ENCODE results near the gene SCN8A. TPM values are rescaled to one million over a fixed set of nuclear protein-coding genes. Genes with fewer than 3 reads are reported as not detected.

The SCN8A gene
- total and polyA plus RNA-seq, 2 donors from 2014 or later: 0.34 to 1.4 TPM

GRCh38 chr12:51630986-51631385 lies 40.0 kb downstream of the SCN8A start:
- intact Hi-C loops (cut with DNase I): no loop called here
- TF ChIP-seq, protein P1, sequence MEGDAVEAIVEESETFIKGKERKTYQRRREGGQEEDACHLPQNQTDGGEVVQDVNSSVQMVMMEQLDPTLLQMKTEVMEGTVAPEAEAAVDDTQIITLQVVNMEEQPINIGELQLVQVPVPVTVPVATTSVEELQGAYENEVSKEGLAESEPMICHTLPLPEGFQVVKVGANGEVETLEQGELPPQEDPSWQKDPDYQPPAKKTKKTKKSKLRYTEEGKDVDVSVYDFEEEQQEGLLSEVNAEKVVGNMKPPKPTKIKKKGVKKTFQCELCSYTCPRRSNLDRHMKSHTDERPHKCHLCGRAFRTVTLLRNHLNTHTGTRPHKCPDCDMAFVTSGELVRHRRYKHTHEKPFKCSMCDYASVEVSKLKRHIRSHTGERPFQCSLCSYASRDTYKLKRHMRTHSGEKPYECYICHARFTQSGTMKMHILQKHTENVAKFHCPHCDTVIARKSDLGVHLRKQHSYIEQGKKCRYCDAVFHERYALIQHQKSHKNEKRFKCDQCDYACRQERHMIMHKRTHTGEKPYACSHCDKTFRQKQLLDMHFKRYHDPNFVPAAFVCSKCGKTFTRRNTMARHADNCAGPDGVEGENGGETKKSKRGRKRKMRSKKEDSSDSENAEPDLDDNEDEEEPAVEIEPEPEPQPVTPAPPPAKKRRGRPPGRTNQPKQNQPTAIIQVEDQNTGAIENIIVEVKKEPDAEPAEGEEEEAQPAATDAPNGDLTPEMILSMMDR (IDR thresholded peaks at IDR 0.05; ENCODE audit: borderline replicate concordance, extremely low read depth, insufficient read depth): no peak

GRCh38 chr12:51631591-51631990 lies 40.6 kb downstream of the SCN8A start:
- FAIRE-seq: no peak

More at GRCh38 chr12:51630986-51631385, 40.0 kb downstream of the SCN8A start:
- Histone ChIP-seq H3K27ac (ENCODE audit: low read depth in 2 of 2, low read length in 2 of 2) (no peak overlapping the region), H3K4me3 (ENCODE audit: low read length in 3 of 3) (no peak overlapping the region), H3K9ac (ENCODE audit: low read length in 3 of 3) (no peak overlapping the region), H3K27me3 (ENCODE audit: control insufficient read depth, insufficient read depth, low read length) (no peaks in the 10 kb centered on the region), H3K4me1 (ENCODE audit: control insufficient read depth in 2 of 3, insufficient read depth in 2 of 3, low read depth in 1 of 3, low read length in 3 of 3) (no peaks in the 10 kb centered on the region), H3K36me3 (ENCODE audit: control insufficient read depth in 2 of 3, insufficient read depth in 3 of 3, low read length in 3 of 3) (no peaks in the 10 kb centered on the region), H3K9me3 (ENCODE audit: control insufficient read depth in 2 of 3, insufficient read depth in 1 of 3, low read length in 3 of 3) (no peaks in the 10 kb centered on the region)
- FAIRE-seq (no peak), DNase-seq (no peak)

DNA sequence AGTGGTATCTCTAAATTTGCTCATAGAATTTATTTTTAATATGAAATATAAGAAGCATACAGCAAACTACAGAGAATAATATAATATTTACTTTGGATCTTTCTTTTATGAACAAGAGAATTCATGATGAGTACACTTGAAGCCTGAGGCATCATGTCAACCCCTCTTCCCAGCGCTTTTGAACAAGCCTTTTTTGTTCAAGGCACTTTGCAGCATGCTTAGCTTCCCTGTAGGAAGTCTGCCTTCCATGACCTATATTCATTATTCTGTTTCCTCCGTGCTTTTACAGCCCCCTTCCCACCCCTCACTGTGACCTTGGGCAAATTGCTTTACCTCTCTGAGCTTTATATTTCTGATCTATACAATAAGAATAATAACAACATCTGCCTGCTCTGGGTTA lies 41.6 kb downstream of the SCN8A start:
- Histone ChIP-seq H3K27me3 (ENCODE audit: control insufficient read depth, insufficient read depth, low read length) (no peaks in the 10 kb centered on the region), H3K9me3 (ENCODE audit: control insufficient read depth in 2 of 3, insufficient read depth in 1 of 3, low read length in 3 of 3) (peaks cover 0 to under 1% (median 0%) of the 10 kb centered on the region in 3 donors), H3K27ac (ENCODE audit: low read depth in 2 of 2, low read length in 2 of 2) (no peak overlapping the region), H3K9ac (ENCODE audit: low read length in 3 of 3) (no peak overlapping the region), H3K4me1 (ENCODE audit: control insufficient read depth in 2 of 3, insufficient read depth in 2 of 3, low read depth in 1 of 3, low read length in 3 of 3) (no peaks in the 10 kb centered on the region), H3K4me3 (ENCODE audit: low read length in 3 of 3) (no peak overlapping the region), H3K36me3 (ENCODE audit: control insufficient read depth in 2 of 3, insufficient read depth in 3 of 3, low read length in 3 of 3) (no peaks in the 10 kb centered on the region)
- intact Hi-C loops (cut with DNase I): no loop called here
- TF ChIP-seq, protein P1 (IDR thresholded peaks at IDR 0.05; ENCODE audit: borderline replicate concordance, extremely low read depth, insufficient read depth): no peak
- no peak for DNase-seq
- no peak for FAIRE-seq

More at GRCh38 chr12:51631591-51631990, 40.6 kb downstream of the SCN8A start:
- Histone ChIP-seq H3K9ac (ENCODE audit: low read length in 3 of 3) (no peak overlapping the region), H3K4me1 (ENCODE audit: control insufficient read depth in 2 of 3, insufficient read depth in 2 of 3, low read depth in 1 of 3, low read length in 3 of 3) (no peaks in the 10 kb centered on the region), H3K36me3 (ENCODE audit: control insufficient read depth in 2 of 3, insufficient read depth in 3 of 3, low read length in 3 of 3) (no peaks in the 10 kb centered on the region), H3K27ac (ENCODE audit: low read depth in 2 of 2, low read length in 2 of 2) (no peak overlapping the region), H3K27me3 (ENCODE audit: control insufficient read depth, insufficient read depth, low read length) (no peaks in the 10 kb centered on the region), H3K9me3 (ENCODE audit: control insufficient read depth in 2 of 3, insufficient read depth in 1 of 3, low read length in 3 of 3) (no peaks in the 10 kb centered on the region), H3K4me3 (ENCODE audit: low read length in 3 of 3) (no peak overlapping the region)
- TF ChIP-seq, protein P1 (IDR thresholded peaks at IDR 0.05; ENCODE audit: borderline replicate concordance, extremely low read depth, insufficient read depth): no peak
- DNase-seq: no peak
- intact Hi-C loops (cut with DNase I): no loop called here

DNA sequence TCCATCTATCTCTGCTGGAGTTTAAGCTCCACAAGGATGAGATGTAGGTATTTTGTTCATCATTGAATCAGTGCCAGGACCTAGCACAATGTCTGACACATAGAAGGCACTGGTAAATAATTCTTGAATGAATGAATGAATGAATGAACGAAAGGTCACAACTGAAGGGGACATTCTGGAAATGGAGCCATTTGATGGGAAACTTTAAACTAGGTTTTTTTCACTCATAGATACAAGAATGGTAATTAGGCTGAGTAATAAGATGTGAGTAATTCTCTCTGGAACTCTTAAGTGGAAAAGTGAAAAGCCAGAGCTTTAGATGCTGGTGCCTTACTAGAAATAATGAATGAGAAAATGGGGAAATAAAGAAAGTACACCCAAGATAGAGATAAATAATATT lies 44.3 kb downstream of the SCN8A start:
- H3K27me3 ChIP-seq (ENCODE audit: control insufficient read depth, insufficient read depth, low read length): no peaks in the 10 kb centered on the region
- H3K4me3 ChIP-seq (ENCODE audit: low read length in 3 of 3): no peak overlapping the region
- intact Hi-C loops (cut with DNase I): no loop called here
- H3K27ac ChIP-seq (ENCODE audit: low read depth in 2 of 2, low read length in 2 of 2): no peak overlapping the region
- FAIRE-seq (no peak), DNase-seq (no peak)
- no peak overlapping the region for H3K9ac ChIP-seq (ENCODE audit: low read length in 3 of 3)
- no peaks in the 10 kb centered on the region for H3K4me1 ChIP-seq (ENCODE audit: control insufficient read depth in 2 of 3, insufficient read depth in 2 of 3, low read depth in 1 of 3, low read length in 3 of 3)
- H3K36me3 ChIP-seq (ENCODE audit: control insufficient read depth in 2 of 3, insufficient read depth in 3 of 3, low read length in 3 of 3): no peaks in the 10 kb centered on the region
- TF ChIP-seq, protein P1 (IDR thresholded peaks at IDR 0.05; ENCODE audit: borderline replicate concordance, extremely low read depth, insufficient read depth): no peak
- peaks cover 0 to 7% (median 0%) of the 10 kb centered on the region in 3 donors for H3K9me3 ChIP-seq (ENCODE audit: control insufficient read depth in 2 of 3, insufficient read depth in 1 of 3, low read length in 3 of 3)
